NCI-H1105 (cell line): ENCODE data around the gene COX6A2.

Source experiments
- DNase-seq: peaks from one replicate; lab custom pipeline; 2025; lab: John Stamatoyannopoulos, UW

Gene COX6A2

GRCh38 chr16:31428279-31428597, at the start of gene COX6A2:
Gene COX6A2, minus strand, starts transcription at chr16:31428360. Its CDS starts 35 bp downstream, at chr16:31428325.
- no peak for DNase-seq

DNA sequence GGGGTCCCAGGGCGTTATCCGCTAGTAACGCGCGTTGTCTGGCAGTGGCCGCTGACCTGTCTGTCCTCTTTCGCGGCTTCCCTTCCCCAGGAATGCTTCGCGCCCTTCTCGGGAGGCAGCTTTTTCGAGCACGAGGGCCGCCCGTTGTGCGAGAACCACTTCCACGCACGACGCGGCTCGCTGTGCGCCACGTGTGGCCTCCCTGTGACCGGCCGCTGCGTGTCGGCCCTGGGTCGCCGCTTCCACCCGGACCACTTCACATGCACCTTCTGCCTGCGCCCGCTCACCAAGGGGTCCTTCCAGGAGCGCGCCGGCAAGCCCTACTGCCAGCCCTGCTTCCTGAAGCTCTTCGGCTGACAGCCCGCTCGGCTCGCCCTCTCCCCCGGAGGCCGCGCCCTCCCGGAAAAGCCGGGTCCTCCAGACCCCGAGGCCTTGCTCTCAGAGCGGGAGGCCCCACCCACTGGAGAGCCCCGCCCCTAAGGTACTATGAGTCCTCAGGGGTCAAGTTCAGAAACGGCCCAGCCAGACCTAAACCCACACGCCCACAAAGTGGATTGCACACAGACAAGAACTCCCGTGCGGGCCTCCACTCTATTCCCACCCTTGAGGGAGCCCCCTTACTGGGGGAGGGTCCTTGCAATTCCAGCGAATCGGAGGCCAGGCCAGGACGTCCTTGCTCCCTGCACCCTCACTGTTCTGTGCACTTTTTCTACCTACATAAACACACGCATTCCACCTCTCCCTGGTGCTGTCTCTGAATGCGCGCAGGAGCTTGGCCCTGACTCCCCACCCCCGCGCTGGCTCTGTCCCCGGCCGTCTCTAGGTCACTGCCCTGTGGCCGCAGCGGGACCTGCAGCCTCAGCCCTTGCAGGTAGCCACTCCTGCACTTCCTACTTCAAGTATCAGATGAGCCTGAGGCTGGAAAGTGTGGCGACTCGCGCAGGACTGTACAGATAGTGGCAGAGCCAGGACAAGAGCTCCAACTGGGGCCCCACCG, 49.4 kb upstream of the COX6A2 start:
- no peak for DNase-seq

DNA sequence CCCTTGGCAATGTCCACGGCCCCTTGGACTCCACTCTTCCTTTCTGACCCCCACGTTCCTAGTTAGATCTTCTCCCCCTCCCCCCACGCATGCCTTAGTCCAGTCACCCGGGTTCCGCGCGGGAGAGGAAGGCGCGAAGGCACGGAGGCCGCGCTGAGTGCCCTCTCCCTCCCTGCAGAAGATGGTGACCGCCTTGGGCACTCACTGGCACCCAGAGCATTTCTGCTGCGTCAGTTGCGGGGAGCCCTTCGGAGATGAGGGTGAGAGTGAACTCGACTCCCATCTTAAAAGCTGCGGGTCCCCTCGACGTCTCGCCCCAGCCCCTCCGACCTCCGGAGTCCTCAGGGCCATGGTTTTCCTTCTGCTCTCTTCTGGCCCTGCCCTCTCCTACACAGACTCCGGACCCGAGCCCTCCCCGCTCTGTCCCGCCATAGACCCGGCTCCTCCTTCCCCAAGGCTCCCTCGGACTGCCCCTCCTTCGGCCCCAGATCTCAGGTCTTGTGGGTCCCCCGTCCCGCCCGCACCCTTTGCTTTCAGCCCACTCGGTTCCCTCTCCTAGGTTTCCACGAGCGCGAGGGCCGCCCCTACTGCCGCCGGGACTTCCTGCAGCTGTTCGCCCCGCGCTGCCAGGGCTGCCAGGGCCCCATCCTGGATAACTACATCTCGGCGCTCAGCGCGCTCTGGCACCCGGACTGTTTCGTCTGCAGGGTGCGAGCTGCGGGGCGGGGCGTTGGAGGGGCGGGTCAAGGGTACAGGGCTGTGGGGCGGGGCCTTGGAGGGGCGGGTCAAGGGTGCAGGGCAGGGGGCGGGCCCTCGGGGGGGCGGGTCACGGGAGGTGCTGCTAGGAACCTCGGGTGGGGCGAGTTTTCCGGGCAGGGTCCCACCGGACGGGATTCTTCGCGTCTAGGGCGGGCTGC, 48.4 kb upstream of the COX6A2 start:
- DNase-seq, result no peak

- no peak for DNase-seq
These were observed 47.8 kb upstream of the COX6A2 start for GRCh38 chr16:31475946-31476302.

DNA sequence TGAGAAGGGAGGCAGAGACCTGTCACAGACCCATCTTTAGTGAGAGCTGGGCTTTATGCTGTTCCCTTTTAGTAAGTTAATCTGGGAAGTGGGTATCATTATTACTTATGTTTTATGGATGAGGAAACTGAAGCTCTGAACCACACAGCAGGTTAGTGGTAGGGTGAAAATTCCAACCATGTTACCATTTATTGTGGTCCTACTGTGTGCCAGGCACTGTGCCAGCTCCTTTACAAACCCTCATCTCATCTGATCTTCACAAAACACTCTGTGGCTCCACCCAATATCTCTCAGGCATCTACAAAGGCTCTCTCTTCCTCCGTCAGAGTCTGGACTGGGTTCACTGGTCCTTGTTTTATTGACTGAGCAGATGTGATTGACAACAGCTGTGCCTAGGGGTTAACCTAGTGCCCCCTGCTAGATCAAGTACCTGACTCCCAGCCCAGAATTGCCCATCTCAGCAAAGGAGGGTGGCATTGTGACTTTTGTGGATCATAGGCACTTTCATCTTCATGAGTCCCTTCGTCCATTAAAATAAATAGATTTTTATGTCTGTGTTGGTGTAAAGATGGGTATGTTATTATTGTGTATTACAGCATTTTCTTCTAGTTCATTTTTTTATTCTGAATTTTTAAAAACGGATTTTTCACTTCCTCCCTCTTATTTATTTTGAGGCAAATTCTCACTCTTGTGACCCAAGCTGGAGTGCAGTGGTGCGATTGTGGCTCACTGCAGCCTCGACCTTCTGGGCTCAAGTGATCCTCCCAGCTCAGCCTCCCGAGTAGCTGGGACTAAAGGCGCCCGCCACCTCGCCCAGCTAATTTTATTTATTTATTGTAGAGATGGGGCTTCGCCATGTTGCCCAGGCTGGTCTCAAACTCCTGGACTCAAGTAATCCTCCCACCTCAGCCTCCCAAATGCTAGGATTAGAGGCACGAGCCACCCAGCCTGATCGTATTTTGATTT, 46.9 kb upstream of the COX6A2 start:
- no peak for DNase-seq

- no peak for DNase-seq
These were observed 46.1 kb upstream of the COX6A2 start for GRCh38 chr16:31474173-31474714.

DNA sequence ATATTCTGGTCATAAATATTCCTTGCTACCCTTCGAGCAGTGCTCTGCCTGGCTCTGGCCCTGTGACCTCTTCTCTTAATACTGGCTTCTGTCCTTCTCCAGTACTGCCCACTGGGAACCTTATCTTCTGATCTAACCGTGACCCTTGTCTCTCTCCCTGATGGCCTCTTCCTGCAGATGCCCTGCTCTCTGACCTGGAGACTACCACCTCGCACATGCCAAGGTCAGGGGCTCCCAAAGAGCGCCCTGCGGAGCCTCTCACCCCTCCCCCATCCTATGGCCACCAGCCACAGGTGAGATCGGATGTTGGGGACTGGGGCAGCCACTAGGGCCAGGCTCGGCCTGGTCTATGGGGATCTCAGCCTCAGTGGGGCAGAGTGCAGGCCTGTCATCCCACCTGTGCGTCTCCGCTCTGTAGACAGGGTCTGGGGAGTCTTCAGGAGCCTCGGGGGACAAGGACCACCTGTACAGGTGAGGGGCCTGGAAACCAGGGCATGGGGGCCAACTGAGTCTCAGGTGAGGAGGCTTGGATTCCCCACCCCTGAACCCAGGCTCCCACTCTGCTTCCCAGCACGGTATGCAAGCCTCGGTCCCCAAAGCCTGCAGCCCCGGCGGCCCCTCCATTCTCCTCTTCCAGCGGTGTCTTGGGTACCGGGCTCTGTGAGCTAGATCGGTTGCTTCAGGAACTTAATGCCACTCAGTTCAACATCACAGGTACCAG, 45.3 kb upstream of the COX6A2 start:
- DNase-seq, result no peak

- DNase-seq, result peak; percentile 39
These were observed 44.6 kb upstream of the COX6A2 start for GRCh38 chr16:31472709-31473203.

GRCh38 chr16:31471875-31472708, 43.9 kb upstream of the COX6A2 start, which contains the start of gene TGFB1I1:
Gene TGFB1I1, plus strand, starts transcription at chr16:31472152. Its CDS starts 37 bp downstream, at chr16:31472189.
- no peak for DNase-seq

DNA sequence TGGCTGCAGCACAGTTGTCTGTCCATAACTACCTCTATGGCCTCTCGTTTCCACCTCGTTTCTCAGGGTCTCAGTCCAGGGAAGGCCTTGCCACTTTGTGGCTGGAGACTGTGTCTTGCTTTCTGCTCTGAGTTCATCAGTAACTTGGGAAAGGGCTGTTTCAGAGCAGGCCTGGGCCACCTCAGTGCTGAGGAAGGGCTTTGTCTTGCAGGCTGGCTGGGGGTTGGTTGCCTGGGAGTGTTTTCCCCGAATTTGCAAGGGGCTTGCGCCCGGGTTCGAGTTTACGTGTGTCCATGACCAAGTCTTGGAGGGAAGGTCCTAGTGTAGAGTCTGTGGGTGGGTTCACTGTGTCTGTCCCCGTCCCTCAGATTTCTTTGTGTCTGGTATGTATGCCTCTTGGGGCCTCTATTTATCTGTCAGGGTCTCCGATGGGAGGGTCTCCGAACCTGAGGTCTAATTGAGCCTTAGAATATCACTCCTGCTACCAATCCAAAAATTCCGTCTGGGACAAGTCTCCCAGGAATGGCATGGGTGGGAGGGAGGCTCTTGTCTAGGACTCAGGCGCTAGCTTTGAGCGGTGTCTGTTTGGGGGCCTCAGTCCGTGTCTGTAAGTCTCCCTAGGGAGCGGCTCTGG, 43.2 kb upstream of the COX6A2 start:
- DNase-seq, result no peak

- no peak for DNase-seq
These were observed 42.5 kb upstream of the COX6A2 start for GRCh38 chr16:31470615-31471014.

- DNase-seq, result no peak
These were observed 39.7 kb upstream of the COX6A2 start for GRCh38 chr16:31467858-31468257.

- no peak for DNase-seq
These were observed 39.1 kb upstream of the COX6A2 start for GRCh38 chr16:31467151-31467773.

GRCh38 chr16:31466381-31466841, 38.3 kb upstream of the COX6A2 start:
- no peak for DNase-seq

- no peak for DNase-seq
These were observed 37.7 kb upstream of the COX6A2 start for GRCh38 chr16:31465788-31466370.

DNA sequence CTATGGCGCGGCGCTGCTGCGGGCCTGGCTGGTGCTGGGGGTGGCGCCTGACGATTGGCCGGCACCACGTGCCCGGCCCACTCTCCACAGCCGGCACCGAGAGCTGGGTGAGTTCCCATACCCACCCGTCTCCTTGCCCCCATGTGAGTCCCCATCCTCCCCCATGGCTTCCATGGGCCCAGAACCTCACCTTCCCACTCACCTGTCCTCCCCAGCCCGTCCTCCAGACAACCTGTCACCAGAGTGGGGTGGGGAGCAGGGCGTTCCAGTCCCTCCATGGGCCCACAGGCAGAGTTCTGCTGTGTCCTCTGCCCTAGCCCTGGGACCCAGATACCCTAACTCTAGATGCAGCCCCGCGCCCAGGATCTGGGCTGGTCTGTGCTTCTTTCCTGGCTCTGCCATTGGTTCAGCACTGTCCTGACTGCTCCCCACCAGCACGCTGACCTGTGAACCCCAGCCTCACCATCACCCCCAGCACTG, 36.7 kb upstream of the COX6A2 start:
- DNase-seq, result no peak

- DNase-seq, result no peak
These were observed 36.2 kb upstream of the COX6A2 start for GRCh38 chr16:31464348-31464769.
